ENCODE data around the gene GNAQ. TPM values are rescaled to one million over a fixed set of nuclear protein-coding genes. Genes with fewer than 3 reads are reported as not detected.

The GNAQ gene
- total RNA-seq, 1 experiment from 2014 or later, result 48.6 TPM

DNA sequence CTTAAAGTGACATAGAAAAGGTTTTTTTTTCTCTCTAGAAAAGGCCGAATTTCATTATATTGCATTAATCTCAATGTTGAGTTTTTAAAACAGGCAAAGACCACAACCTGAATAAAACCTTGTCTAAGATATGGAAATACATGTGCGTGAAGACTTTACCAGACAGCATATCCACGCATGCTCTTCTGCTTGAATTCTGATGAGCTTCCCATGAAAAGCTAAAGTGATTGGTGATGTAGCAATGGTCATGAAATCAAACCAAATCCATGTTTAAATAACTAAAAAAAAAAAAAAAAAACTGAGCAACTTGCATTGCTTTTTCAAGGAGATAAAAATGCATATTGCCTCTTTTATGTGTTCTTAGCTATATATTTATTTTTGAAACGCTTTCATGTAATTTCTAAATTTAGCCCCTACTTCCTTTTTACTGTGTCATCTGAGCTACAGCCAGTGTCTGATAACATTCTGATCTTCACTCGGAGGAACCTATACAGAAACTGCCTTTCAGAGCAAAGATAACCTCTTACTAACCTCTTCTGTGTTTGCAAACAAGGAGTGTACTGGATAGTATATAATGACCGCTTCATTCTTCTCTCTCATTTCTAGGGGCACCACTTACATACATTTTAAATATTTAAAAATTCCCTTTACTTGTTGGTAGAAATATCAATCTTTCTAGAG, 204.4 kb downstream of the GNAQ start:
- Histone ChIP-seq H3K18ac (ENCODE audit: insufficient read length, low read depth, low read length) (no peak overlapping the region), H3K23me2 (ENCODE audit: insufficient read length, low read depth, low read length, poor library complexity, severe bottlenecking) (no peaks in the 10 kb centered on the region), H2BK15ac (ENCODE audit: low read depth, low read length) (no peak overlapping the region), H4K5ac (ENCODE audit: insufficient read length, low read depth, low read length) (no peak overlapping the region), H2BK5ac (ENCODE audit: insufficient read length, low read length) (no peak overlapping the region), H3K9me3 (ENCODE audit: control insufficient read depth, low read depth, low read length) (no peaks in the 10 kb centered on the region), H3T11ph (ENCODE audit: low read length) (no peak overlapping the region), H2AK5ac (ENCODE audit: insufficient read length, low read length) (no peak overlapping the region), H2BK12ac (ENCODE audit: insufficient read length, low read depth, low read length) (no peak overlapping the region), H3K79me1 (ENCODE audit: insufficient read depth, low read depth, low read length, poor library complexity, severe bottlenecking) (no peaks in the 10 kb centered on the region), H3K4me1 (ENCODE audit: insufficient read depth, low read length) (no peaks in the 10 kb centered on the region), H3K4me2 (ENCODE audit: insufficient read depth, insufficient read length, low read length) (no peak overlapping the region), H3K4ac (ENCODE audit: low read depth, low read length) (no peak overlapping the region), H2BK20ac (ENCODE audit: low read depth, low read length, poor library complexity, severe bottlenecking) (no peak overlapping the region), H3K14ac (ENCODE audit: insufficient read depth, low read length) (no peak overlapping the region), H3K23ac (ENCODE audit: insufficient read length, low read depth, low read length) (no peak overlapping the region), H4K8ac (replicated peaks; ENCODE audit: insufficient read length, low read depth, low read length) (no peak overlapping the region), H3K56ac (ENCODE audit: insufficient read length, low read depth, low read length) (no peak overlapping the region), H3K27me3 (ENCODE audit: insufficient read depth, low read length) (no peaks in the 10 kb centered on the region), H2BK120ac (ENCODE audit: low read depth, low read length, poor library complexity, severe bottlenecking) (no peak overlapping the region), H3K79me2 (ENCODE audit: insufficient read depth, low read length) (no peaks in the 10 kb centered on the region; the same call in 1 of the 2 replicates), H3K9ac (ENCODE audit: extremely low read depth, insufficient read length, low read length) (no peak overlapping the region), H3K27ac (ENCODE audit: insufficient read length, low read depth, low read length) (no peak overlapping the region), H2AFZ (ENCODE audit: low read length) (no peak overlapping the region), H4K20me1 (ENCODE audit: control insufficient read depth, insufficient read depth, insufficient read length) (no peaks in the 10 kb centered on the region), H4K91ac (ENCODE audit: insufficient read length, low read depth, low read length) (no peak overlapping the region)
- Mint-ChIP-seq H3K27me3 (ENCODE audit: low read depth) (no peaks in the 10 kb centered on the region), H3K27ac (no peak overlapping the region), H3K9me3 (no peaks in the 10 kb centered on the region), H3K36me3 (ENCODE audit: insufficient read depth in 1 of 3, low read depth in 3 of 3) (no peaks in the 10 kb centered on the region), H3K4me1 (peaks cover 0 to 3% of the 10 kb centered on the region in 2 experiments; a peak in 3 of 4 replicates), H3K4me3 (no peak overlapping the region)
- no peak for DNase-seq
- TF ChIP-seq, protein P1, sequence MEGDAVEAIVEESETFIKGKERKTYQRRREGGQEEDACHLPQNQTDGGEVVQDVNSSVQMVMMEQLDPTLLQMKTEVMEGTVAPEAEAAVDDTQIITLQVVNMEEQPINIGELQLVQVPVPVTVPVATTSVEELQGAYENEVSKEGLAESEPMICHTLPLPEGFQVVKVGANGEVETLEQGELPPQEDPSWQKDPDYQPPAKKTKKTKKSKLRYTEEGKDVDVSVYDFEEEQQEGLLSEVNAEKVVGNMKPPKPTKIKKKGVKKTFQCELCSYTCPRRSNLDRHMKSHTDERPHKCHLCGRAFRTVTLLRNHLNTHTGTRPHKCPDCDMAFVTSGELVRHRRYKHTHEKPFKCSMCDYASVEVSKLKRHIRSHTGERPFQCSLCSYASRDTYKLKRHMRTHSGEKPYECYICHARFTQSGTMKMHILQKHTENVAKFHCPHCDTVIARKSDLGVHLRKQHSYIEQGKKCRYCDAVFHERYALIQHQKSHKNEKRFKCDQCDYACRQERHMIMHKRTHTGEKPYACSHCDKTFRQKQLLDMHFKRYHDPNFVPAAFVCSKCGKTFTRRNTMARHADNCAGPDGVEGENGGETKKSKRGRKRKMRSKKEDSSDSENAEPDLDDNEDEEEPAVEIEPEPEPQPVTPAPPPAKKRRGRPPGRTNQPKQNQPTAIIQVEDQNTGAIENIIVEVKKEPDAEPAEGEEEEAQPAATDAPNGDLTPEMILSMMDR (conservative IDR thresholded peaks at IDR 0.05), result no peak
- no CpG with 5 or more reads among the region's 6 CpGs for WGBS (ENCODE audit: extremely low coverage, insufficient read length, low lambda C conversion rate)
